ENCODE measurements around the gene ASB1. TPM values are rescaled to one million over a fixed set of nuclear protein-coding genes. Genes with fewer than 3 reads are reported as not detected.

The ASB1 gene
- total and polyA plus RNA-seq, 2 of the 13 experiments (the other 11 are each of a cell fraction or from before 2014, with no cell fraction given): 48.6 to 49.2 TPM

DNA sequence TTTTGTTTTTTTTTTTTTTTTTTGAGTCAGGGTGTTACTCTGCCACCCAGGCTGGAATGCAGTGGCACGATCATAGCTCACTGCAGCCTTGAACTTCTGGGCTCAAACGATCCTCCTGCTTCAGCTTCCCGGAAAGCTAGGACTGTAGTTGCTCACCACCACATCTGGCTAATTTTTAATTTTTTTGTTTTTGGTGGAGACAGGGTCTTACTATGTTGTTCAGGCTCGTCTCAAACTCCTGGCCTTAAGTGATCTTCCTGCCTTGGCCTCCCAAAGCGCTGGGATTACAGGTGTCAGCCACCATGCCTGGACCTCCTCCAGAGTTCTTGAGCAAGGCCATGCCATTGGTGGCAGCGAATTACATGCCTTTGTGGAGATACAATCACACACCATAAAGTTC lies 35.2 kb downstream of the ASB1 start:
- no peaks in the 10 kb centered on the region for H3K36me3 ChIP-seq (replicated peaks in 1 of 2; ENCODE audit: control insufficient read depth in 1 of 2, insufficient read depth in 2 of 2, low read length in 2 of 2)
- in situ Hi-C loops (cut with HindIII; ENCODE audit: extremely low pct_ligation_motif_present, low pct_unique_long_range_greater_than_20kb): no loop called here
- H3K9me3 ChIP-seq (ENCODE audit: low read length): no peaks in the 10 kb centered on the region
- POLR2A ChIA-PET: interaction anchor here (0.6 kb wide), 1 partner anchor 34 kb away, joined by 3 read pairs; no protein-coding TSS in a partner anchor
- H3K79me2 ChIP-seq (ENCODE audit: insufficient read depth, low read length): no peaks in the 10 kb centered on the region
- peak; percentile 37 for DNase-seq (ENCODE audit: low spot score)
- no TSS peak for BruUV-seq (replicated peaks)
- intact Hi-C loops (cut with micrococcal nuclease; ENCODE audit: unreplicated experiment): loop anchor here (1.0 kb wide), 1 partner anchor 92 kb away; no protein-coding TSS in a partner anchor
- no peak for FAIRE-seq
- H3K4me2 ChIP-seq (ENCODE audit: low read depth, low read length): no peak overlapping the region
- peak overlapping the region; percentile 33 for H3K27ac ChIP-seq (ENCODE audit: extremely low read length, insufficient read depth, low read length)
- H4K20me1 ChIP-seq (ENCODE audit: insufficient read depth, low read length): no peaks in the 10 kb centered on the region
- peaks cover 47% of the 10 kb centered on the region for H3K4me1 ChIP-seq (ENCODE audit: insufficient read depth, low read length)
- H3K27me3 ChIP-seq (ENCODE audit: control insufficient read depth in 1 of 2, insufficient read depth in 2 of 2, low read length in 2 of 2): no peaks in the 10 kb centered on the region
- ATAC-seq: peak; percentile 7; the same call in 2 of the 3 replicates
- no peak overlapping the region for H3K4me3 ChIP-seq (replicated peaks in 1 of 3; ENCODE audit: insufficient read depth in 1 of 3, low read depth in 2 of 3, low read length in 3 of 3)
- no peak overlapping the region for H2AFZ ChIP-seq (ENCODE audit: low read length)
- WGBS (ENCODE audit: low lambda C conversion rate): 33% methylated on average over 6 of the region's 6 CpGs
- H3K9ac ChIP-seq (ENCODE audit: insufficient read depth, low read depth, low read length): no peak overlapping the region
- CTCF ChIA-PET (ENCODE audit: low intra/inter-chr PET ratio, low total read pairs): interaction anchor here (1.4 to 4.0 kb wide), 2 partner anchors 92 to 102 kb away, joined by 6 to 87 read pairs; no protein-coding TSS in a partner anchor
- TF ChIP-seq ZNF292 (CRISPR knock-in tag; IDR thresholded peaks at IDR 0.05; ENCODE audit: borderline replicate concordance, low read depth) (peak; percentile 48; the same call in 1 of the 2 replicates), CREB3 (CRISPR knock-in tag; IDR thresholded peaks at IDR 0.05) (no peak), ZNF121 (CRISPR knock-in tag; IDR thresholded peaks at IDR 0.05) (peak; percentile 93), TEAD2 (CRISPR knock-in tag; IDR thresholded peaks at IDR 0.05) (no peak), DR1 (CRISPR knock-in tag; IDR thresholded peaks at IDR 0.05) (no peak), TP53 (CRISPR knock-in tag; conservative IDR thresholded peaks at IDR 0.05) (no peak), FOXO1 (CRISPR knock-in tag; IDR thresholded peaks at IDR 0.05) (peak; percentile 35; the same call in 1 of the 2 replicates), ZNF605 (CRISPR knock-in tag; IDR thresholded peaks at IDR 0.05) (0 out of 2 replicates have a peak, but pooled peaks have one; percentile 32), NFYC (CRISPR knock-in tag; IDR thresholded peaks at IDR 0.05) (no peak), HDAC1 (CRISPR knock-in tag; IDR thresholded peaks at IDR 0.05) (no peak)
- TF ChIP-seq, protein P1, sequence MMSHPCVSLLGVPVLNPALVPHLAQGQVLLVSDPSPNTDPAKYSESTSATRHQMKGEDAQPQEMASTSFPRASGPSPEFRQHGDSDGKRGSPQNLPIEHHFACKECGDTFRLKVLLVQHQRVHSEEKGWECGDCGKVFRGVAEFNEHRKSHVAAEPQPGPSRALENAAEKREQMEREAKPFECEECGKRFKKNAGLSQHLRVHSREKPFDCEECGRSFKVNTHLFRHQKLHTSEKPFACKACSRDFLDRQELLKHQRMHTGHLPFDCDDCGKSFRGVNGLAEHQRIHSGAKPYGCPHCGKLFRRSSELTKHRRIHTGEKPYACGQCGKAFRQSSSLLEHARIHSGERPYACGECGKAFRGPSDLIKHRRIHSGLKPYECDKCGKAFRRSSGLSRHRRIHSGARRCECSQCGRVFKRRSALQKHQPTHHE (CRISPR knock-in tag; IDR thresholded peaks at IDR 0.05; ENCODE audit: borderline replicate concordance): no peak
- TF ChIP-seq, protein P2, sequence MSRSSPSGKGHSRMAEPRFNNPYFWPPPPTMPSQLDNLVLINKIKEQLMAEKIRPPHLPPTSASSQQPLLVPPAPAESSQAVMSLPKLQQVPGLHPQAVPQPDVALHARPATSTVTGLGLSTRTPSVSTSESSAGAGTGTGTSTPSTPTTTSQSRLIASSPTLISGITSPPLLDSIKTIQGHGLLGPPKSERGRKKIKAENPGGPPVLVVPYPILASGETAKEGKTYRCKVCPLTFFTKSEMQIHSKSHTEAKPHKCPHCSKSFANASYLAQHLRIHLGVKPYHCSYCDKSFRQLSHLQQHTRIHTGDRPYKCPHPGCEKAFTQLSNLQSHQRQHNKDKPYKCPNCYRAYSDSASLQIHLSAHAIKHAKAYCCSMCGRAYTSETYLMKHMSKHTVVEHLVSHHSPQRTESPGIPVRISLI (CRISPR knock-in tag; IDR thresholded peaks at IDR 0.05; ENCODE audit: borderline replicate concordance): 0 out of 2 replicates have a peak, but pooled peaks have one; percentile 10
- TF ChIP-seq, protein P3, sequence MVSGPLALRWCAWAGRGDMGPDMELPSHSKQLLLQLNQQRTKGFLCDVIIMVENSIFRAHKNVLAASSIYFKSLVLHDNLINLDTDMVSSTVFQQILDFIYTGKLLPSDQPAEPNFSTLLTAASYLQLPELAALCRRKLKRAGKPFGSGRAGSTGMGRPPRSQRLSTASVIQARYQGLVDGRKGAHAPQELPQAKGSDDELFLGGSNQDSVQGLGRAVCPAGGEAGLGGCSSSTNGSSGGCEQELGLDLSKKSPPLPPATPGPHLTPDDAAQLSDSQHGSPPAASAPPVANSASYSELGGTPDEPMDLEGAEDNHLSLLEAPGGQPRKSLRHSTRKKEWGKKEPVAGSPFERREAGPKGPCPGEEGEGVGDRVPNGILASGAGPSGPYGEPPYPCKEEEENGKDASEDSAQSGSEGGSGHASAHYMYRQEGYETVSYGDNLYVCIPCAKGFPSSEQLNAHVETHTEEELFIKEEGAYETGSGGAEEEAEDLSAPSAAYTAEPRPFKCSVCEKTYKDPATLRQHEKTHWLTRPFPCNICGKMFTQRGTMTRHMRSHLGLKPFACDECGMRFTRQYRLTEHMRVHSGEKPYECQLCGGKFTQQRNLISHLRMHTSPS (CRISPR knock-in tag; IDR thresholded peaks at IDR 0.05; ENCODE audit: low read depth): peak; percentile 47; the same call in 1 of the 2 replicates
- TF ChIP-seq, protein P4, sequence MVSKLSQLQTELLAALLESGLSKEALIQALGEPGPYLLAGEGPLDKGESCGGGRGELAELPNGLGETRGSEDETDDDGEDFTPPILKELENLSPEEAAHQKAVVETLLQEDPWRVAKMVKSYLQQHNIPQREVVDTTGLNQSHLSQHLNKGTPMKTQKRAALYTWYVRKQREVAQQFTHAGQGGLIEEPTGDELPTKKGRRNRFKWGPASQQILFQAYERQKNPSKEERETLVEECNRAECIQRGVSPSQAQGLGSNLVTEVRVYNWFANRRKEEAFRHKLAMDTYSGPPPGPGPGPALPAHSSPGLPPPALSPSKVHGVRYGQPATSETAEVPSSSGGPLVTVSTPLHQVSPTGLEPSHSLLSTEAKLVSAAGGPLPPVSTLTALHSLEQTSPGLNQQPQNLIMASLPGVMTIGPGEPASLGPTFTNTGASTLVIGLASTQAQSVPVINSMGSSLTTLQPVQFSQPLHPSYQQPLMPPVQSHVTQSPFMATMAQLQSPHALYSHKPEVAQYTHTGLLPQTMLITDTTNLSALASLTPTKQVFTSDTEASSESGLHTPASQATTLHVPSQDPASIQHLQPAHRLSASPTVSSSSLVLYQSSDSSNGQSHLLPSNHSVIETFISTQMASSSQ (IDR thresholded peaks at IDR 0.05; ENCODE audit: low read depth): 0 out of 2 replicates have a peak, but pooled peaks have one; percentile 24
- TF ChIP-seq, protein P4 (CRISPR knock-in tag; IDR thresholded peaks at IDR 0.05; ENCODE audit: borderline replicate concordance): no peak

All from HepG2 (cell line).